C4-2B (cell line): ENCODE data around the gene RPTOR.
"Not testable (repeated sequence)": the region's sequence is repeated elsewhere in the genome, so short reads cannot be mapped to it uniquely, and the experiment has no call there.

ENCODE experiments used
- H3K27ac ChIP-seq: fragments of 450-650 bp; 2 replicates; pipeline ENCODE4 v1.5.1; 2017
- CTCF ChIP-seq: fragments of 450-650 bp; conservative IDR thresholded peaks from 2 replicates; pipeline ENCODE4 v1.5.1; 2017; ENCODE audit warnings: mild to moderate bottlenecking
- ZFX ChIP-seq: fragments of 450-650 bp; IDR thresholded peaks from 2 replicates; pipeline ENCODE4 v1.6.1; 2017

Gene RPTOR

GRCh38 chr17:80761110-80761871 lies 216.7 kb downstream of the RPTOR start:
- TF ChIP-seq CTCF: no peak
- TF ChIP-seq ZFX: no peak
- peak overlapping the region; percentile 48 for H3K27ac ChIP-seq

- no peak for TF ChIP-seq CTCF
- TF ChIP-seq ZFX: no peak
- no peak overlapping the region; the same call in 1 of the 2 replicates for H3K27ac ChIP-seq
Measured at GRCh38 chr17:80762076-80762475, 217.4 kb downstream of the RPTOR start.

- TF ChIP-seq ZFX: no peak
- no peak for TF ChIP-seq CTCF
- no peak overlapping the region for H3K27ac ChIP-seq
Measured at GRCh38 chr17:80763293-80763867, 218.7 kb downstream of the RPTOR start.

- not testable (repeated sequence) for H3K27ac ChIP-seq
Measured at GRCh38 chr17:80764627-80765145, 220.0 kb downstream of the RPTOR start.

GRCh38 chr17:80765241-80765961 lies 220.8 kb downstream of the RPTOR start:
- TF ChIP-seq ZFX: no peak
- TF ChIP-seq CTCF: no peak
- H3K27ac ChIP-seq: no peak overlapping the region

GRCh38 chr17:80766290-80766855 lies 221.7 kb downstream of the RPTOR start:
- no peak overlapping the region for H3K27ac ChIP-seq
- no peak for TF ChIP-seq CTCF
- TF ChIP-seq ZFX: no peak

GRCh38 chr17:80768389-80768788 lies 223.8 kb downstream of the RPTOR start:
- TF ChIP-seq CTCF: no peak
- TF ChIP-seq ZFX: no peak
- H3K27ac ChIP-seq: no peak overlapping the region
